GM21529 (cell line): ENCODE results near the gene PRKAG2.

Source experiments
- ATAC-seq: cut with Tn5 transposase; IDR thresholded peaks from one replicate; pipeline ENCODE4 v1.9.1; 2021; ENCODE audit not compliant: unreplicated experiment

PRKAG2 gene

DNA sequence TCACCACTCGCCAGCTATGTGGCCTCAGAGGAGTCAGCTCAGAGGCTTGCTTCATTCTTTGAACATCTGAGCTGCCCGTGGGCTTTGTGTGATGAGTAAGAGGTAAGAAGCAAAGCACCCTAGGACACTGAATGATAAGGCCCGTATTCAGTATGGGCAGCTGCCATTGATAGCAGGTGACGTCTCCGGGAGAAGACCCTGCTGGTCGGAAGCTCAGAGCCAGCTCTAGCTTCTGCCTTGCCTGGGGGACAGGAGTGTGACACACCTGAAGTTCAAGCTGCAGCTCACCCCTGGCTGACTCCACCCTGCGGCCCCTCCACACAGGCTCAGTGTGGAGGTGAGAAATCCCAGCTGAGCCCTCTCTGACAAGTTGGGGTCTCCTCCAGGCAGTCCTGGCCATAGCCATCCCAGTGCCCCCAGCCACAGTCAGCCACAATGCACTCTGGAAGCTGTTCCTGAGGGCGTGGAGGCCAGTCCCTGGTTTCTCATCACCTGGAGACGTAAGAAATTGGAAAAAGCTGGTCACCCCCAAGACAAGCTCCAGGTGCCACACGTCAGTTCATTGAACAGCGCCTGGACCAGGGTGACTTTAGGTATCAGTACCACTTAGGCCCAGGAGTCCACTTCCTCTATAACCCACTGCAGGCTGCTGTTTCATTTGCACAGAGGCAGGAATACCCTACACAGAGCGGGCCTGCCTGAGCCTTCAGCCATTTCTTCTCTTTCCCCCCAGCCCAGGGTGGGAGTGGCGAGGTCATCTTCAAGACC, 192.3 kb downstream of the PRKAG2 start:
- no peak for ATAC-seq

DNA sequence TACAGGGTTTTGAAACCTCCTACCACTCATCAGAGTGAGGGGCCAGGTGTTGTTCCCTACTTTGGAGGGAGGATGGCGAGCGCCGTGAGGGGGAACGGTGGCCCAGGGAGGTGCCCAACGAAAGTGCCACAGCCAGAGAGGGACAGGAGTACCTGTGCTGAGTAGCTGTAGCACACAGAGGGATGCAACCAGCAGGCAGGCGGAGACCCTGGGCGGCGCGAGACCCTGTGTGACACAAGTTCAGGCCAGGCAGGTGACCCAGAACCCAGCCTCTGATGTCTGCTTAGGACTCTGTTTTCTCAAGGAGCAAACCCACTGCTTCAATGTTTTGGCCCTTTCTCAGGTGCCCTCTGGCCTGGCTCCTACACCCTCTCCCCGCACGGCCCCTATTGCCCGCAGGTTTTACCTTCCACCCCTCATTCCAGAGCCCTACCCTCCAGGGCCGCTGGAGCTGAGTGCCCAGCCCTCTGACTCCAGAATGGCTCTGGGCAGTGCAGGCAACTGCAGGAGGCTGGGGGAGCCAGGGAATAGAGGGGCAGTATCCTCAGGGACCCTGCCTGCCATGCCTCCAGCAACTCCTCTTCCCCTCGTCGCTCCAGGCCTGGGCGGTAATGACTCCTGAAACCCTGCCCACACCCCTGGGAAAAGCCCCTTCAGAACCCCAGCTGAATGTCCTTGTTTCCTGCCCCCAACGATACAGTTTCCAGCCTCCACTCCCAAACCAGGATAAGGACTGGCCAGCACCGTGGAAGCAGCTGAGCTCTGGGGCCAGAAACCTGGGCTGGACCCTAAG, 193.1 kb downstream of the PRKAG2 start:
- ATAC-seq, result no peak

DNA sequence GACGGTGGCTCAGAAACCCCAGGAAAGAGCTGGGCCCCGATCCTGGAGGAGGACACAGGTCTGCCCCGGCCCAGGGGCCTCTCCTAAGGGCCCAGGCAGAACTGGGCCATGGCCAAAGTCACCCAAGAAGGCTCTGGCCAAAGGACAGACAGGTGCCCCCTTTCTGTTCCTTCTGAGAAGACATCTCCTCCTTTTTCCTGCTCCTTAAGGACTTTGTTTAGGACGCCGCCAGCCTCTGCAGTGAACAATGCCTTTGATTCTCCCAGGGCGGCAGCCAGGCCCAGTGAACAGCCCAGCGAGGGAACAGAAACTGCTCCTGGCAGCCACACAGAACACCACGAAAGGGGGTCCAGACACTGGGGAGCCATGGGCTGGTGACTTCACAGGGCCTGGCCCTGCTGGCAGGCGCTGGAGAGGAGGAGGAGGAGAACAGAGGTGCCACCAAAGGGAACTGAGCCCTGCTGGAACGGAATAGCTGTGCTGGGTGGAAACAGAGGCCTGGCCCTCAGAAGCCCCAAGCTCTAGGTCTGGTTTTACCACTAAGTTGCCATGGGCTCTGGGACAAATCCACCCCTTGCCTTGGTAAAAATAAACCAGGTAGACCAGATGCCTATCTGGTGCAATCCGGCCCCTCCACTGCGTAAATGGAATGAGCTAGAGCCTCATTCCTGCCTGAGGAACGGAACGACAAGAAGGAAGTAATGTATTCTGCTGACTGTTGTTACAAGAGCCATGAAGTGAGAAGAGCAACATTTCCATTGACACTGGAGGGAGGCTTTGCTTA, 193.9 kb downstream of the PRKAG2 start:
- no peak for ATAC-seq

DNA sequence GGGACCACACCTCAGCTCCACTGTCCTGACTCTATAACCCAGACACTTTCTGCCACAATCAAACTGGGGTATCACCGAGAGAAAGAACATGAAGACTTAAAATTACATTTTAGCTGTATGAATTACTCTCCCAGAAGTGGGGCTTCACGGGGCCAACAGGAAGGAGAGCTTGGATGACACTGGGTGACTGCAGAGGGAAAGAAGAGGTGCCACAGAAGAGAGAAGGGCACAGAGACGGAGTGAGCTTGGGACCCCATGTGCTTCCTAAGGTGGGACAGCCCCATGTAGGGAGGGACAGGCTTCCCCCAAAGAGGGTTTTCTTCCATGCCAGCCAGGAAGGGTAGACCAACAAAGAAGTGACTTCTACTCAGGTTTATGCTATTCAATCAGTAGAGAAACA, 195.2 kb downstream of the PRKAG2 start:
- ATAC-seq, result no peak

DNA sequence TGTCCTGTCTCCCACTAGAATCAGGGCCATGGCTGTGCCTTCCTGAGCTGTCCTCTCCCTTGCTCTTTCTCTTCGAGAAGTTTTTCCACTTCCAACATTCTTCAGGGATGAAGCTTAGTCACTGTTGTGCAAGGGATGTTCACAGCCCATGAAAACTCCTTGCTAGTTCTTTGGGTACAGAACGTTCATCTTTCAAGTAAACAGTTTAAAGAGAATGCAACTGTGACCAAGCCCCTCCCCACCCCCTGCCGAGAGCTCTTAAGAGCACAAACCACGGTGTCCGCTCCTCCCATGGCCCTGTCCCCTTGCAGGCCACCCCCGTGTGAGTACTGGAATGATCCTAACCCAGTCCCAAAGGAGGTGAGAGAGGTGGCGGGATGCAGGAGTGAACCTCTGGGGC, 196.1 kb downstream of the PRKAG2 start:
- no peak for ATAC-seq

DNA sequence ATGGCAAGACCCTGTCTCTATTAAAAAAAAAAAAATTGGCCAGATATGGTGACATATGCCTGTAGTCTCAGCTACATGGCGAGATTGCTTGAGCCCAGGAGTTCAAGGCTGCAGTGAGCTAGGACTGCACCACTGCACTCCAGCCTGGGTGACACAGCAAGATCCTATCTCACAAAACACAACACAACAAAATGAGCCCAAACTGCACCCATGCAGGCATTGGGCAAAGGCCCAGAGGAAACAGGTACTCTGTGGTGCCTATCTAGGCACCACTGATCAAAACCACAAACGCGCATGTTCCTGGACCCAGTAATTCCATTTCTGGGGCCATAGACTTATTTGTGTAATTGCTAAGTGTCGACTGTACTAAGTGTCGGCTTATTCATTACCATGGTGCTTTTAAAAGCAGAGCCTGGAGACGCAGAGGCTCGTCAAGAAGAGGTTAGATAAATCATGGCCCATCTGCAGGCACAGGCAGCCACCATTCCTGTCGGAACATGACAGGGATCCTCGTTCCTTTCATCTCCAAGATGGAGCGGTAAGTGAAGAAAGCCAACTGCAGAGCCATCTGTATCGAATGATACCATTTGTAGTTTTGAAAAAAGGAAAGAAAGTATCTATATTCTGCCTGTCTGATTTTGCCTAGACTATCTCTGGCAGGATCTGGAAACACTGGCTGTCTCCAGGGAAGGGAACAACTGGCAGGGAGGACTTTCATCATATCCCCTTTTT, 196.9 kb downstream of the PRKAG2 start:
- ATAC-seq, result no peak

DNA sequence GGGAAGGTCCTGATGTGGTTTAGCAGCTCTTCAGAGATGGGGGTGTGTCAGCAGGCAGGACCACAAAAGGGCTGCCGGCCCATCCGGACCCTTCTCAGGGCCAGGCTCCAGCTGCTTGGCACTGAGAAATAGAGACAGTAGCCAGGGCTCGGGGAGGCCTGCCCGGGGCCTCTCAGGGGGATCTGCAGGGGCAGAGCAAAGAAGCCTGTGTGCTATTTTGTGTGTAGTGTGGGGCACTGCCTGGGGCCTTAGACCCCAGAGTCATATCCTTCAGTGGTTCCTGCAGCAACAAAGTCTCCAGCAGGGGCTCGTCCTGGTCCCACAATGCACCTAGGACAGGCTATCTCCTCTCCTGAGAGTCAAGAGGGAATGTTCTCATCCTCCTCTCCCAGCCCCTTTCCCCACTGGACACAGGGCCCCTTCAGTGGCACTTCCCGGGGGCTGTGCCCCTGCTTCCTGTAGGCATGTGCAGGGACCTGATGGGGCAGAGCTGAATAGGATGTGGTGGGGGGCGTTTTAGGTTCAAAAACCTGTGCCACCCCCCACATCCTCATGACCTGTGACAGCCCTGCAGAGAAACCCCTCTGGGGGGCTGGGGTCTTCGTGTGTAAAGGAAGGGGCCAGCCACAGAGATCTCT, 197.7 kb downstream of the PRKAG2 start:
- no peak for ATAC-seq

DNA sequence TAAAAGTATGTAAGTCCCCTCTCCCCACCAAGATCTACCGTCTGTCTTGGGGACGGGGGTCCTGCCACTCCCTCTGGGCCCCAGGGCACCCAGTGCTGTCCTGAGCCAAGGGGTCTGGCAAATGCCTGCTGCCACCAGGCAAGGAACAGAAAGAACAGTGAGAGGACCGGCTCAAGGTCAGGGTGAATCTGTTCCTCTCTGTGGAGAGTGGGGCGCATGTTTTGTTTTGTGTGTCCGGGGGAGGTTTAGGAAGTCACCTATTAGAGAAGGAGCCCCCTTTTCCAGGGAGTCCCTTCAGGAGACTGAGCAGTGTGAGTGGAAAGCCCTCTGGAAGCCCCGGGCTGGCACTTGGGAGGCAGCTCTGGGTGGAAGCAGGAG, 198.7 kb downstream of the PRKAG2 start:
- ATAC-seq, result no peak

DNA sequence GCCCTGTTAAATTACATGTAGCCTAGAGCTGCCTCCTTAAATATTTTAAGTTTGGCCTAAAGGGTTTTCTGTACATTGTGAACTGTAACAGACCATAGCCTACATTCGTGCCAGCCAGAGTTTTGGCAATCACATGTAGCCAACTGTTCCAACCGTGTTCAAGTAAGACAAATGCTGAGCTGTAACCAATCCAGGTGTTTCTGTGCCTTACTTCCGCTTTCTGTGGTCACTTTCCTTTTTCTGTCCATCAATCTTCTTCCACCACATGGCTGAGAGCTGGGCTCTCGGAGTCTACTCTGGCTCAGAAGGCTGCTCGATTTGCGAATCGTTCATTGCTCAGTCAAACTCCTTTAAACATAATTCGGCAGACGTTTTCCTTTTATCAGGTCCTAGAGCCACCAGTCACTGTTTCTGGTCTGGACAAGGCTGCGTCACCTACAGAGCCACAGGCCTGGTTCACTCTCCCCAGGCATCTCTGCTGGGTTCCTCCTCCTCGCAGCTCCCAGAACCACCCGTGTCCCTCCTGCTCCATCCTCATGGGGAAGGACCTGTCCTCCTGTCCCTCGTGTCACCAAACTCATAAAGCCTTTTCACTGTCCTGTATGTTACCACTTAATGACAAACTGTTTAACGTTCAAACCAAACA, 199.2 kb downstream of the PRKAG2 start:
- no peak for ATAC-seq

DNA sequence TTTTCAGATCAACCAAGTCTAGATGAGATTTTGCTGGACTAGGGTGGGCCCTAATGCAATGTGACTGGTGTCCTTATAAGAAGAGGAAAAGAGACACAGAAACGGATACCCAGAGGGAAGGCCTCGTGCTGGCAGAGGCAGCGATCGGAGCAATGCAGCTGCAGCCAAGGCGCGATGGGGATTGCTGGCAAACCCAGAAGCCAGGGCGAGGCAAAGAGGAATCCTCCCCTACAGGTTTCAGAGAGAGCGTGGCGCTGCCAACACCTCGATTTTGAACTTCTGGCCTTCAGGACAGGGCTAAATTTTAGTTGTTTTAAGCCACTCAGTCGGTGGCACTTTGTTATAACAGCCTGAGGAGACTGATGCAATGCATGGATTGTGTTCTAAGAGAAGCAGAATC, 200.2 kb downstream of the PRKAG2 start:
- no peak for ATAC-seq

DNA sequence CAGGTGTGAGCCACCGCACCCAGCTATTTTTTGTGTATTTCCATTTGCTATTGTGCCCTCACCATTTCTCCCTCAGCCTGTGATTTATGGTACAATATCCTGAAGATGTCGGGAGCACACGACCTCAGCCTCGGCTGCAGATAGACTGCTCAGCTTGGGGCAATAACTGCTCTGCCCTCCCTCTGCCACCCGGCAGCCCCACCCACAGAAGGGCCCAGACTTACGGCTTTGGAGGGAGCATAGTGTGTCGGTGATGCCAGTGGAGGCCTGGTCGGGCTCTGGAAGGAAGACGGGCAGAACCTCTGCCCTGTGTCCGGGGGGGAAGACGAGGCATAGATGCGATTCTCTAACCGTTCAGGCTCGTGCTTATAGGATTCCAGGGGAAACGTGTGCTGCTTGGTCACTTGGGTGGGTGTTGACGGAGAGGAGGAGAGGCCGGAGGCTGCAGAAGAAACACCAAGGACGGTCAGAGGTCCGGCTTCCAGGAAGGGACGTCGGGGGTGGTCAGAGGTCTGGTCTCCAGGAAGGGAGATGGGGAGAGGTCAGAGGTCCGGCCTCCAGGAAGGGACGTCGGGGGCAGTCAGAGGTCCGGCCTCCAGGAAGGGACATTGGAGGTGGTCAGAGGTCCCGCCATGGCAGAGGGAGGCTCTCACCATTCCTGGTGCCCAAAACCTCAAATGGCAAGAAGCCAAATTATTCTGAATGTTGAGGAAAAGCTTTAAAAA, 201.6 kb downstream of the PRKAG2 start:
- no peak for ATAC-seq

DNA sequence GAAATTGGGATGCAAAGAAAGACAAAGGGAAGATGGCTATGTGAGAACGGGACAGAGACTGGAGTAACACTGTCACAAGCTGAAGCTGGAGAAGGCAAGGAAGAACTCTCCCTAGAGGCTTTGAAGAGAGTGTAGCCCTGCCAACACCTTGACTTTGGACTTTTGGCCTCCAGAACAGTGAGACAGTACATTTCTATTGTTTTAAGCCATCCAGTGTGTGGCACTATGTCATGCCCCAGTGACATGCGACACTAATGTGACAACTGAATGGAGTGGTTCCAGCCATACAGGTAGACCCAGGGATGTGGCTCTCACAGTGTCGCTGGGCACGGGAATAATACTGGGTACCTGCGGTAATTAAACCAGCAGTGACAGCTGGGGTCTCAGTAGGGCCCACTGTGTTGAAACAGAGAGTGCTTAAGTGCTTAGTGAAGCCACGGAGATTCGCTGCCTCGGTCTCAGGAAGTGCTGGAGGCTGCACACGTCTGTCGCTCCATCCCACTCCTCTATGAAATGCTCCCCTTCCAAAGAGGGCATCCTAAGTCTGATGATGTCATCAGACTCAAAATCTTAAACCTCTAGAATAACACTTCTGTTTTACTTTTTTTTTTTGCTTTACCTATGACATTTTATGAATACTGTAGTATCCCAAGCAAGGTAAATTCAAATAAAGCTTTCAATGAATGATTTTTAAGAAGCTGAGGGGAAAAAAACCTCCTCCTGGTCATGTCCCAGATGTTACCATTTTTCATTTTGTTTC, 202.6 kb downstream of the PRKAG2 start:
- ATAC-seq, result no peak

DNA sequence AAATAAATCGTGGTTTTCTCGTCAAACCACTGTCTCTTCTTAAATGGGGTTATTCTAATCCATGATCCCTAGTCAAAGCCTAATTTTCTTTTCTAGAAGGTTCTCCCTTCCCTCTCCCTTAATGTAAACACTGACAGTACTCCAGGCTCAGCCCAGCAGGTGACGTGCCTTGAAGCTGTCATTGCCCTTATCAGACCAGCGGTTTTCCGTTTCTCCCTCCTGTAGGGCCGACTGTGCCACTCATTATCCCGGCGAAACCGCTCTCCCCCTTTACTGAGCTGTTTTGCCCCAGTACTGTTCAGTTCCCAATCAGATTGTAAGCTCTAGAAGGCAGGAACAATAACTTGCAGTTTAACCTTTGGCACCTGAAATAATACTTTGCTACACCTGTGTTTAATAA, 203.7 kb downstream of the PRKAG2 start:
- ATAC-seq, result no peak

DNA sequence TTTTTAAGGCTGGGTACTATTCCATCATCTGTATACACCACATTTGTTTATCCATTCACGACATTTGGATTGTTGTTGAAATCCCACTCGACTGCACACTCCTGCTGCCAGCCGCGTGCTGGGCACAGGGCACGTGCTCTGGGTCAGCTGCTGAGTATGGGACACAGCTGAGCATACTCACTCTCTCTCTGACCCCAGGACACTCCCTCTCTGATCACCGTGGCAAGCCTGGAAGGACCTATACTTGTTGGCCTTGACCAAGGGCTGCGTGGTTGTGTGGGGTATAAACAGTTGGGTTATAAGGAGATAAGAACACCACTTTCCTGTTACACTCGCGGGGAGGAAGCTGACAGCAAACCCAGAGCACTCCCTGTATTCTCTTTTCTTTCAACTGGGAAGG, 204.2 kb downstream of the PRKAG2 start:
- no peak for ATAC-seq

DNA sequence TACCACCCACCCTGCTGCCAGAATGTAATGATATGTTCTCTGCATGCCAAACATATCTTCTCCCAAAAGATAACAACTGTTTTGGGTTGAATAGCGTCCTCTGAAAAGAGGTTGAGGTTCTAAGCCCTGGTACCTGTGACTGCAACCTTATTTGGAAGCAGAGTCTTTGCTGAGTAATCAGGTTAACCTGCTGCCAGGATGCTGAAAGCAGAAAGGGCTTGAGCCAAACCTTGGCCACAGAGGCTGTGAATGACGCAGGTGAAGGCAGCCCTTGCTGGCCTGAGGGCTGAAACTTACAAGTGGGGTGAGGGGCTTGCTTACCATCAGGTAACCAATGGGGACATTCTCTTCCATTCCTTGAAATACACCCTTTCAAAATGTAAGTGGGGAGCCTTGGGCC, 205.4 kb downstream of the PRKAG2 start:
- no peak for ATAC-seq

DNA sequence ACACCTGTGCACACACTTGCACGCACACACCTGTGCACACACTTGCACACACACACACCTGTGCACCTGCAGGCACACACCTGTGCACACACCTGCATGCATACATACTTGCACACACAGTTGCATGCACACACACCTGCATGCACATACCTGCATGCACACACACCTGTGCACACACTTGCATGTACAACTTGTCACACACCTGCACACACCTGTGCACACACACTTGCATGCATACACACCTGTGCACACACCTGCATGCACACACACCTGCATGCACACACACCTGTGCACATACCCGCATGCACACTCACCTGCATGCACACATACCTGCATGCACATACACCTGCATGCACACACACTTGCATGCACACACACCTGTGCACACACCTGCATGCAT, 207.2 kb downstream of the PRKAG2 start:
- no peak for ATAC-seq

DNA sequence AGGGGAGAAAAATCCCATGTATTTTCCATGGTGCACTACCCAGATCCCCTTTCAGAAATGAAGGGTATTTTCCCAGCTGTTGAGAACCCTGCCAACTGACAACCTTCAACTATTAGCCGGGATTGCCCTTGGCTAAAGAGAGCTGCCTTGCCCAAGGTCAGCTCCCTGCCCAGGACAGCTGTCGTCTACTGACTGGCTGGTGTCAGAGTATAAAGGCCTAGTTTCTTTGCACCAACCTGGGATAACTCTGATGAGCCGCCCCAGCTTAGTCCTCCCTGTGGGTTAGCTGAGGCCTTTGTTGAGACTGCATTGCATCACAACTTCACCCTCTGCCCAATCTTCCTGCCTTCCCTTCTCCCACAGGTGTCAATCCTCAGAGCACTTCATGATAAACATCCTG, 210.0 kb downstream of the PRKAG2 start:
- no peak for ATAC-seq

DNA sequence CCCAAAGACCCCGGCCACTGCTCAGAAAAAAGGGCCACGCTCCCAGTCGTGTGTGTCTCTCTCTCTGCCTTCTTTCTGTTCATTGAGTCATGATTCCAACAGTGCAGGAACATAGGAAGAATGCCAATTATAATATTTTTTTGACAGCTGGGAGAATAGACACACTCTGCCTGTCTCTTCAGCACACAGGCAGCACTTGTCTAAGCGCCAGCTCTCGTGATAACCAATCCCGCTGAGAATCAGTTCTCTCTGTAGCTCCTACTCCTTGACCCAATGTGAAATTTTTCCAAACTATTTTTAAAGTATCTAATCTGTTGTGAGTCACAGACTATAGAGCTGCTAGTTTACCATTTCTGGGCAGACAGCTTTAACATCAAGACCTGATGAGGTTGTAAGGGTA, 211.5 kb downstream of the PRKAG2 start:
- no peak for ATAC-seq

DNA sequence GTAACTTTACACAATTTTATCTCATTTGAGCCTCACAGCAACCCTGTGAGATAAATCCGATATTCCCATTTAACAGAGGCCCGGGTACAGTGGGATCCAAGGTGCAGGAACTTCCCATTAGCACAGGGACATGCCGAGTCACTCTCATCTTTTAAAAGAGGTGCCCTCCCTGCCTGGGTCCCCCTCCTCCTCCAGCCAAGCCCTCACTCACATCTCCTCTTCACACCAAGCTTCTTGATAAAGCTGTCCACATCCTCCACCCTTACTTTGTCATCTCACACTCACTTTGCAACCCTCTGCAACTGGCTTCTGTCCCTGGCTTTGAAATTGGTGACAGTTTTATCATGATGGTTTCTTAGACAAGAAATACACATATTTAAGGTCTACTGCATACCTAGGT, 212.6 kb downstream of the PRKAG2 start:
- ATAC-seq, result no peak
